Tibial nerve (tissue), 4 donors: ENCODE measurements around the gene USP25. TPM values are rescaled to one million over a fixed set of nuclear protein-coding genes. Genes with fewer than 3 reads are reported as not detected.

ENCODE experiments used
- DNase-seq, 2 donors: peaks; one replicate each; pipeline ENCODE4 v3.0.0-alpha.2; 2019; ENCODE audit warnings: low spot score in 2 of 2
- H3K27ac ChIP-seq, 4 donors: fragments of 200-600 bp; sonication (generic) in 3 of 4; one replicate each; pipeline ENCODE4 v1.5.1; 2017 to 2019; ENCODE audit warnings: mild to moderate bottlenecking in 1 of 4
- H3K27me3 ChIP-seq, 2 donors: fragments of 200-600 bp; sonication (generic) in 1 of 2; one replicate each; pipeline versions ENCODE4 v1.5.1 to v1.6.0; 2017 to 2019
- H3K36me3 ChIP-seq, 3 donors: fragments of 200-600 bp; sonication (generic); one replicate each; pipeline ENCODE4 v1.5.1; 2018 to 2019
- H3K4me1 ChIP-seq, 4 donors: fragments of 200-600 bp; sonication (generic) in 3 of 4; one replicate each; pipeline ENCODE4 v1.5.1; 2017 to 2019
- H3K4me3 ChIP-seq, 4 donors: fragments of 200-600 bp; sonication (generic) in 3 of 4; one replicate each; pipeline ENCODE4 v1.5.1; 2017 to 2019; ENCODE audit warnings: mild to moderate bottlenecking in 1 of 4, moderate library complexity in 1 of 4
- H3K9me3 ChIP-seq, 4 donors: fragments of 200-600 bp; sonication (generic) in 3 of 4; one replicate each; pipeline ENCODE4 v1.5.1; 2017 to 2019
- EP300 ChIP-seq, 2 donors: sonication (generic); formaldehyde crosslinking; IDR thresholded peaks; one replicate each; pipeline ENCODE4 v1.6.1; 2017; ENCODE audit warnings: antibody characterized with exemption in 2 of 2, mild to moderate bottlenecking in 1 of 2
- POLR2A ChIP-seq, 2 donors: fragments of 450-650 bp; IDR thresholded peaks; one replicate each; pipeline ENCODE4 v1.6.1; 2017; ENCODE audit warnings: antibody characterized with exemption in 2 of 2, mild to moderate bottlenecking in 2 of 2, moderate library complexity in 2 of 2
- WGBS, 2 donors: methylation state at CpG; one replicate each; pipeline ENCODE4 v1.1.5; 2018; 5-methylcytosine and 5-hydroxymethylcytosine counted together
- total RNA-seq, 4 donors: library from RNA; depleted of rRNA; stranded (reverse); fragments of >200 nt; gene quantifications; one replicate each; pipeline ENCODE4 v1.1.0, GENCODE V29; 2016
- TF ChIP-seq, protein P1 (sequence below), 5 experiments: fragments of 200-600 bp in 3 of 5; fragments of 450-650 bp in 2 of 5; sonication (generic) in 3 of 5; IDR thresholded peaks; one replicate each; pipeline ENCODE4 v1.5.1; 2016 to 2019; ENCODE audit warnings: antibody characterized with exemption in 5 of 5, mild to moderate bottlenecking in 3 of 5, moderate library complexity in 2 of 5

The USP25 gene
- total RNA-seq, 4 donors from 2014 or later, result 59.6 to 79.8 (median 69.9) TPM

DNA sequence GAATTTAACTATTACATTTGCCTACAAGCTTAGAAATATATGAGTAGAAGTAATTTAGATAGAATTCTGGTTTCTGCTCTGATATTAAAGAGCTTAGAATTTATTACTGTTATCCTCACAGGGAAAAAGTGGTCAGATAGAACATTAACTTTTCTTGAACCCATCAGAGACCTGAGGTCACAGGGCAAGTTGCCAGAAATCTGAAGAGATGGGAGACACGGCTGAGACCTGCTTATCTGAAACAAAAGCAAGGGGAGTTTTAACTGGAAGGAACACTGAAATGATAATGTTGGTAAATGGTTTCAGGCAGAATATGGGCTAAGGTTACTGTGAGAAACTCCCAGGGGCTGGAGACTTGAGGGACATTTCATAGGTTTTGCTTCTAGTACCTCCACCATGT, 28.0 kb upstream of the USP25 start:
- no peaks in the 10 kb centered on the region for H3K4me1 ChIP-seq
- no peaks in the 10 kb centered on the region for H3K27me3 ChIP-seq
- H3K27ac ChIP-seq, result no peak overlapping the region
- no peaks in the 10 kb centered on the region for H3K36me3 ChIP-seq
- no peak overlapping the region for H3K4me3 ChIP-seq
- TF ChIP-seq, protein P1, sequence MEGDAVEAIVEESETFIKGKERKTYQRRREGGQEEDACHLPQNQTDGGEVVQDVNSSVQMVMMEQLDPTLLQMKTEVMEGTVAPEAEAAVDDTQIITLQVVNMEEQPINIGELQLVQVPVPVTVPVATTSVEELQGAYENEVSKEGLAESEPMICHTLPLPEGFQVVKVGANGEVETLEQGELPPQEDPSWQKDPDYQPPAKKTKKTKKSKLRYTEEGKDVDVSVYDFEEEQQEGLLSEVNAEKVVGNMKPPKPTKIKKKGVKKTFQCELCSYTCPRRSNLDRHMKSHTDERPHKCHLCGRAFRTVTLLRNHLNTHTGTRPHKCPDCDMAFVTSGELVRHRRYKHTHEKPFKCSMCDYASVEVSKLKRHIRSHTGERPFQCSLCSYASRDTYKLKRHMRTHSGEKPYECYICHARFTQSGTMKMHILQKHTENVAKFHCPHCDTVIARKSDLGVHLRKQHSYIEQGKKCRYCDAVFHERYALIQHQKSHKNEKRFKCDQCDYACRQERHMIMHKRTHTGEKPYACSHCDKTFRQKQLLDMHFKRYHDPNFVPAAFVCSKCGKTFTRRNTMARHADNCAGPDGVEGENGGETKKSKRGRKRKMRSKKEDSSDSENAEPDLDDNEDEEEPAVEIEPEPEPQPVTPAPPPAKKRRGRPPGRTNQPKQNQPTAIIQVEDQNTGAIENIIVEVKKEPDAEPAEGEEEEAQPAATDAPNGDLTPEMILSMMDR (IDR thresholded peaks at IDR 0.05), result no peak
- TF ChIP-seq POLR2A (IDR thresholded peaks at IDR 0.05), result no peak
- TF ChIP-seq EP300 (IDR thresholded peaks at IDR 0.05), result no peak
- 43 to 69% methylated on average over 1 of the region's 1 CpG for WGBS, 2 donors
- H3K9me3 ChIP-seq, result peaks cover 0 to 14% (median 0%) of the 10 kb centered on the region in 4 donors
- DNase-seq, result no peak

- Histone ChIP-seq H3K4me3 (no peak overlapping the region), H3K36me3 (no peaks in the 10 kb centered on the region), H3K4me1 (no peaks in the 10 kb centered on the region), H3K27ac (no peak overlapping the region), H3K9me3 (peaks cover 0 to 14% (median 0%) of the 10 kb centered on the region in 4 donors), H3K27me3 (no peaks in the 10 kb centered on the region)
- WGBS, 2 donors, result 76 to 78% methylated on average over 2 of the region's 2 CpGs
- DNase-seq, result no peak
- TF ChIP-seq, protein P1 (IDR thresholded peaks at IDR 0.05), result no peak
- no peak for TF ChIP-seq POLR2A (IDR thresholded peaks at IDR 0.05)
- TF ChIP-seq EP300 (IDR thresholded peaks at IDR 0.05), result no peak
These were observed 25.9 kb upstream of the USP25 start for GRCh38 chr21:15703932-15704331.

- TF ChIP-seq, protein P1 (IDR thresholded peaks at IDR 0.05), result no peak
- Histone ChIP-seq H3K9me3 (peaks cover 0 to 14% (median 0%) of the 10 kb centered on the region in 4 donors), H3K27ac (no peak overlapping the region), H3K4me3 (no peak overlapping the region), H3K27me3 (no peaks in the 10 kb centered on the region), H3K36me3 (no peaks in the 10 kb centered on the region), H3K4me1 (no peaks in the 10 kb centered on the region)
- 59 to 69% methylated on average over 3 of the region's 3 CpGs for WGBS, 2 donors
- DNase-seq, result no peak
These were observed 23.1 kb upstream of the USP25 start for GRCh38 chr21:15706696-15707095.

GRCh38 chr21:15713412-15713811, 16.4 kb upstream of the USP25 start:
- DNase-seq, result no peak
- Histone ChIP-seq H3K4me1 (no peaks in the 10 kb centered on the region), H3K27ac (no peak overlapping the region), H3K4me3 (no peak overlapping the region), H3K27me3 (no peaks in the 10 kb centered on the region), H3K9me3 (no peaks in the 10 kb centered on the region), H3K36me3 (no peaks in the 10 kb centered on the region)
- WGBS, 2 donors, result 93 to 97% methylated on average over 1 of the region's 1 CpG
- TF ChIP-seq POLR2A (IDR thresholded peaks at IDR 0.05) (no peak), EP300 (IDR thresholded peaks at IDR 0.05) (no peak)
- TF ChIP-seq, protein P1 (IDR thresholded peaks at IDR 0.05), result no peak

DNA sequence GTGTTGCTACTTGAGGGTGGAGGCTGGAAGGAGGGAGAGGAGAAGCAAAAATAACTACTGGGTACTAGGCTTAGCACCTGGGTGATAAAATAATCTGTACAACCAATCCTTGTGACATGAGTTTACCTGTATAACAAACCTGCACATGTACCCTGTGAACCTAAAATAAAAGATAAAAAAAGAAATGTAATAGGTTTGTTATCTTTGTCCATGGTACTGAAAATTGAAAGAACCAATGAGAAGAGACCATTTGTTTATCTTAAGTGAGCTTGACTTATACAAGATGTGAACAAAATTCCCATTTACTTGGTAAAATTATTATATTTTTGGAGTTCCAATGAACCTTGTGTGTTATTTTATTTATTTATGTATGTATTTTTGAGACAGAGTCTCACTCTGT, 11.1 kb upstream of the USP25 start:
- TF ChIP-seq, protein P1 (IDR thresholded peaks at IDR 0.05), result no peak
- no peak for TF ChIP-seq EP300 (IDR thresholded peaks at IDR 0.05)
- H3K36me3 ChIP-seq, result no peaks in the 10 kb centered on the region

More for the DNA sequence above, 11.1 kb upstream of the USP25 start:
- Histone ChIP-seq H3K9me3 (no peaks in the 10 kb centered on the region), H3K4me3 (no peak overlapping the region), H3K27me3 (no peaks in the 10 kb centered on the region), H3K27ac (no peak overlapping the region), H3K4me1 (no peaks in the 10 kb centered on the region)
- no peak for DNase-seq
